ENCODE results near the gene ATP6V0D1. TPM values are rescaled to one million over a fixed set of nuclear protein-coding genes. Genes with fewer than 3 reads are reported as not detected.
A peak's percentile ranks its signal among the peaks of the same experiment; 100 is the strongest.

The ATP6V0D1 gene
- total RNA-seq, 1 donor, result 158 TPM

GRCh38 chr16:67397812-67398545 lies 83.0 kb downstream of the ATP6V0D1 start:
- peaks cover 17% of the 10 kb centered on the region for H3K4me1 ChIP-seq (ENCODE audit: insufficient read depth, low read length)
- H3K36me3 ChIP-seq (ENCODE audit: insufficient read depth, low read length), result no peaks in the 10 kb centered on the region
- H2AFZ ChIP-seq (ENCODE audit: low read length), result no peak overlapping the region
- H3K4me3 ChIP-seq (ENCODE audit: insufficient read depth, low read length), result no peak overlapping the region
- H3K79me2 ChIP-seq (ENCODE audit: insufficient read depth, low read length), result no peaks in the 10 kb centered on the region
- peak; percentile 48 for DNase-seq (ENCODE audit: insufficient read length, low spot score, missing footprints)
- no peak for TF ChIP-seq CTCF (IDR thresholded peaks at IDR 0.05; ENCODE audit: extremely low read depth, low read depth, low read length)
- H3K9me3 ChIP-seq (ENCODE audit: low read depth, low read length), result no peaks in the 10 kb centered on the region
- peaks cover 19% of the 10 kb centered on the region for H3K27me3 ChIP-seq (ENCODE audit: insufficient read depth, low read length)
- no peak overlapping the region for H3K27ac ChIP-seq (ENCODE audit: low read depth, low read length)
- H4K20me1 ChIP-seq (ENCODE audit: insufficient read depth, low read length), result no peaks in the 10 kb centered on the region
- no peak overlapping the region for H3K4me2 ChIP-seq (ENCODE audit: insufficient read depth, low read length)

- peak; percentile 83 for DNase-seq (ENCODE audit: insufficient read length, low spot score, missing footprints)
- H3K27me3 ChIP-seq (ENCODE audit: insufficient read depth, low read length), result peaks cover 19% of the 10 kb centered on the region
- no peak overlapping the region for H3K4me3 ChIP-seq (ENCODE audit: insufficient read depth, low read length)
- no peaks in the 10 kb centered on the region for H3K36me3 ChIP-seq (ENCODE audit: insufficient read depth, low read length)
- no peaks in the 10 kb centered on the region for H3K79me2 ChIP-seq (ENCODE audit: insufficient read depth, low read length)
- no peak for TF ChIP-seq CTCF (IDR thresholded peaks at IDR 0.05; ENCODE audit: extremely low read depth, low read depth, low read length)
- H4K20me1 ChIP-seq (ENCODE audit: insufficient read depth, low read length), result peaks cover 4% of the 10 kb centered on the region
- H2AFZ ChIP-seq (ENCODE audit: low read length), result no peak overlapping the region
- no peak overlapping the region for H3K27ac ChIP-seq (ENCODE audit: low read depth, low read length)
- no peak overlapping the region for H3K4me2 ChIP-seq (ENCODE audit: insufficient read depth, low read length)
- no peaks in the 10 kb centered on the region for H3K9me3 ChIP-seq (ENCODE audit: low read depth, low read length)
- H3K4me1 ChIP-seq (ENCODE audit: insufficient read depth, low read length), result peaks cover 19% of the 10 kb centered on the region
These were observed 83.7 kb downstream of the ATP6V0D1 start for GRCh38 chr16:67397036-67397801.

GRCh38 chr16:67396159-67397035 lies 84.6 kb downstream of the ATP6V0D1 start:
- Histone ChIP-seq H3K79me2 (ENCODE audit: insufficient read depth, low read length) (no peaks in the 10 kb centered on the region), H4K20me1 (ENCODE audit: insufficient read depth, low read length) (peaks cover 4% of the 10 kb centered on the region), H3K27me3 (ENCODE audit: insufficient read depth, low read length) (peaks cover 19% of the 10 kb centered on the region), H3K27ac (ENCODE audit: low read depth, low read length) (no peak overlapping the region), H3K36me3 (ENCODE audit: insufficient read depth, low read length) (no peaks in the 10 kb centered on the region), H2AFZ (ENCODE audit: low read length) (no peak overlapping the region), H3K4me3 (ENCODE audit: insufficient read depth, low read length) (no peak overlapping the region), H3K4me1 (ENCODE audit: insufficient read depth, low read length) (peaks cover 19% of the 10 kb centered on the region), H3K9me3 (ENCODE audit: low read depth, low read length) (no peaks in the 10 kb centered on the region), H3K4me2 (ENCODE audit: insufficient read depth, low read length) (no peak overlapping the region)
- peak; percentile 97 for DNase-seq (ENCODE audit: insufficient read length, low spot score, missing footprints)
- no peak for TF ChIP-seq CTCF (IDR thresholded peaks at IDR 0.05; ENCODE audit: extremely low read depth, low read depth, low read length)

Data from osteoblast (primary cell).